NB4 (cell line): ENCODE measurements around the gene EPB41L2.

Experiments used
- CTCF ChIP-seq: IDR thresholded peaks from one replicate; pipeline ENCODE4 v1.5.1; 2012; ENCODE audit warnings: low read depth, low read length
- MAX ChIP-seq: IDR thresholded peaks from 2 replicates; pipeline ENCODE4 v1.6.1; 2011; ENCODE audit warnings: low read depth, low read length
- MYC ChIP-seq: IDR thresholded peaks from 2 replicates; pipeline ENCODE4 v1.6.1; 2011; ENCODE audit warnings: low read depth, low read length
- POLR2A ChIP-seq: IDR thresholded peaks from 2 replicates; pipeline ENCODE4 v1.6.1; 2011; ENCODE audit warnings: mild to moderate bottlenecking; ENCODE audit not compliant: insufficient read length; ENCODE audit errors: extremely low read depth

GRCh38 chr6:130794738-130795137 is 268.3 kb downstream of the EPB41L2 start:
- TF ChIP-seq CTCF (no peak), POLR2A (no peak), MAX (no peak), MYC (no peak)
